Activated T-helper 9 cell treated with anti-CD3 and anti-CD28 coated beads, Interleukin-2, amount 50 U/mL, for 16 hours (primary cell): ENCODE data around the gene TRIM40.

ENCODE experiments used
- DNase-seq: peaks from one replicate; pipeline ENCODE4 v3.0.0-alpha.2; 2020; ENCODE audit warnings: low read depth

The TRIM40 gene, protein sequence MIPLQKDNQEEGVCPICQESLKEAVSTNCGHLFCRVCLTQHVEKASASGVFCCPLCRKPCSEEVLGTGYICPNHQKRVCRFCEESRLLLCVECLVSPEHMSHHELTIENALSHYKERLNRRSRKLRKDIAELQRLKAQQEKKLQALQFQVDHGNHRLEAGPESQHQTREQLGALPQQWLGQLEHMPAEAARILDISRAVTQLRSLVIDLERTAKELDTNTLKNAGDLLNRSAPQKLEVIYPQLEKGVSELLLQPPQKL

DNA sequence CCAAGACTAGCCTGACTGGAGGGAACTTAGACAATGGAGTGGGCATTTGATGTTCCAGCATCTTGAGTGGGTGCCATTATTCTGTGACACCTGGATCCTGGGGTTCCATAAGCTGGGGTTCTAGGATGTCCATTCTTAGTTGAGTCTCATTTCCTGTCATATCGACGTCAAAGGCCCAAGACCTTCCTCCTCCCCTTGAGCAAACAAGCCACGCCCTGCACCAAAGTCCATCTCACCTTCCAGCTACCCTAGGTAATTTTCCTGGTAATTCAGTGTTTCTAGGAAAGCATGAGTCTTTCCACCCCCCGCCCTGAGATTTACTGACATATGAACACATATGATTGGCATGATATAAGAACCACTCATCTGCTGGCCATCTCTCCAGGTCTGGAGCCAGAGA lies at the start of gene TRIM40:
TSS of gene TRIM40 (plus strand) at position 384 of the 400 bp plus-strand sequence. CDS start 897 bp downstream, outside the sequence.
- DNase-seq, result no peak

DNA sequence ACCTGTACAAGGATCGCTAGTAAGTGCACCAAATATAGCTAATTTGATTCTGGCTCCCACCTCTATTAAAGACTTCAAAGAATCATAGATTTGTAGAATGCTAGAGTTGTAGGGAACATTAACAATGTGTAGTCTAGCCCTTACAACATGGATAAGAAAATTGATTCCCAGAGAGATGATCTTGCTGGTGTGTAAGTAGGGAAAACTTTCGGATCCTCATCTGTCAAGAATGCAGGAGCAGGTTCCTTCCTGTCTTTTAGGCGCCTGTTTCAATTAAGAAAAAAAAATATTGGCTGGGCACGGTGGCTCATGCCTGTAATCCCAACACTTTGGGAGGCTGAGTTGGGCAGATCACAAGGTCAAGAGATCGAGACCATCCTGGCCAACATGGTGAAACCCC lies 48.1 kb upstream of the TRIM40 start:
- DNase-seq, result no peak

DNA sequence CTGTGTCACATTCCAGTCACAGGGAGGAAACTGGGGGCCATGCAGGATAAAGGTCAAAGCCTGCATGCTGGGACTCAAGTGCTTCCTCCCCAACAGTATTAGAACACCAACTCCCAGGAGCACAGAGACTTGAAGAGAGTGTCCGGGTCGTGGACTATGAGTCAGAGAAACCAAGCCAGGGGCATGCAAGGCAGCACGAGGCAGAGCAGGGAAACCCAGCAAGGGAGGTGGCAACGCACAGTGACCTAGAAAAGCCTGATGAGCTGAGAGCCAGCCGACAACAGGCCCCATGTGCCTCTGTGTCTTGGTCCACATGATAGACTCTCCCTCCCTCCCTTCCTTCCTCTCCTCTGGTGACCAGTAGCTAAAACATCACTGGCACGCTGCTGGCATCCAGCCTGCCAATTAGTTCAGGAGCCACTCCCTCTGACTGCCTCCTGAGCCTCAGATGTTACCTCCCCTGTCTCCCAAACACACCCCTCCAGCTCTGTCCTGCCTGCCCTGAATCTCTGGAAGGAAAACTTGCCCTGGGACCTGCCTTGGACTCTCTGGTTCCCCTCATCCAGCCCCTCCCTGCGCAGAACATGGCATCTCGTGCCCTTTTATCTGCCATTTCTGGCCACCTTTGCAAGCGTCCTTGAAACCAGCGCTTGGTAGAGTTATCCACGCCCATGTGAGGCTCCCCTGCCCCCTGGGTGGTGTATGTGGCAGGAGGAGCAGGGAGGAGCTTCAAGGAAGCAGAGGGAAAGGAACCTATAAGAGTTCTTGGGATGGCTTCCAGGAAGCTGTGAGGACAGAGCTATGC lies 44.2 kb upstream of the TRIM40 start:
- no peak for DNase-seq

DNA sequence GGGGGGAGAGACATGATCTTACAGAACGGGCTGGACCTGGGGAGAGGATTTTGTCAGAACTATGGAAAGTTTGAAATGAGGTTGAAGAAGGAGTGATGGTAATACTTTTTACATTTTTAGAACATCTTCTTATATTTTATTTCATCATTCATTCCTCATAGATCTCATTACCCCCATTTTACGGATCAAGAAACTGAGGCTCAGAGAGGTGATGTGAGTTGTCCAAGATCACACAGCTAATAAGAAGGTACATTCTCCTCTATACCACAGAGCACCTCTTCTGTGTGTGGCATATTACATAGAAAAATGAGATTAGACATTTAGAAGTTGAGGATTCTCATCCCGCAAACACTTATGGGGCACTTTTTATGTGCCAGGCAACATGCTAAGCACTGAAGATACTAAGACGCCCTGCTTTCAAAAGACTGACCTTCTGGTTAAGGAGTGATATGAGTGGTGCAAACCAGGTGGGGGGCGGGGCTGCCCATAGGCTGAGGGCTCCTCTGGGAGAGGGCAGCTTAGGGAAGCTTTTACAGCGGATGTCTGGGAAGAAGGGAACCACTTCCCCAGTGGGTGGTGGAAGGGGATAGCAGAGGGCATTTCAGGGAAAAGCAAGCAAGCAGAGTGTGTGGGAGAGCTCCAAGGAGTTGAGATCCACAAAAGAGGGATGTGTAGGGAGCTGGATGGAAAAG lies 42.9 kb upstream of the TRIM40 start:
- DNase-seq, result no peak

DNA sequence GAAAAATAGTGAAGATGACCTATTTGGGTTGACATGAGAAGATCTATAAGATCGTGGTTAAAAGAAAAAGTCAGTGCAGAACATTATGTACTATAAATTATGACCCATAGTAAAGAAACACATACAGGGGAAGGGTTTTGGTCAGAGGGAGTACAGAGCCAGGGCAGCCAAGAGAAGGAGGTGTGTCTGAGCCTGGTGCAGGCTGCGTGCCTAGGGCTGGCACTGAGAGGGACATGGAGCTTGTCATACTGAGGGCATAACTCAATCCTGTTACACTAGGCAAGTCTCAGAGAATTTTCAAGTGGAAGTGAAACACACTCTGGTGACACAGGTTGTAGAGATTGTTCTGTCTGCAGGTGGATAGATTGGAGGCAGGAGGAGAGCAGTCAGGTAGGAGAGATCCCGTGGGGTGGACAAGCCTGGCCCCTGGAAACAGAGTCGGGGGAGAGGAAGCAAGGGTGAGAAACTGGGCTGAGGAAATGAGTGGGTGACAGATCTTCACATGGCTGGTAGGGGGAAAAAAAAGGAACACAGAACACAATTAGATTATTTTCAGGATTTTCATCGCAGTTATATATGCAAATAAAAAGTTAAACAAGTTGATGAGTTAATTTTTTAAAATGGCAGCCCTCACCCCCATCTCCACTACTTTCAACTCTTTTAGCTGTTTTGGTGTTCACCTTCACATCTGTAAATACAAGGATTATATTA lies 41.8 kb upstream of the TRIM40 start:
- no peak for DNase-seq

DNA sequence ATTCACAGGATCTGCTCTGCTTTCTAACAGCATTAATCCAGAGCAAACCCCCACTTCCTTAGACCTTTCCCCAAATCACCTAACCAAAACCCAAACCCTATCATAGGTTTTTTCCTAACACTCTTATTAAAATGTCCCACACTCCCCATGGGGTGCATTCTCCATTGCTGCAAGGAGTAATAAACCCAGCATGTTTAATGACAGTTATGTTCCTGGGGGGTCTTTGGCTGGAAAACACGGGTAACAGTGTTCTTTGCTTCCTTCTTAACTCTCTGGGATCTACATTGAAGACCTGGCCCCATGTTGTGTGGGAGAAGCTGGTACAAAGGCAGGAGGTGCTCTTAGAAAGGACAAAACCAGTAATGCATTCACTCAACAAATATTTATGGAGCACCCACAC lies 39.1 kb upstream of the TRIM40 start:
- DNase-seq, result no peak

DNA sequence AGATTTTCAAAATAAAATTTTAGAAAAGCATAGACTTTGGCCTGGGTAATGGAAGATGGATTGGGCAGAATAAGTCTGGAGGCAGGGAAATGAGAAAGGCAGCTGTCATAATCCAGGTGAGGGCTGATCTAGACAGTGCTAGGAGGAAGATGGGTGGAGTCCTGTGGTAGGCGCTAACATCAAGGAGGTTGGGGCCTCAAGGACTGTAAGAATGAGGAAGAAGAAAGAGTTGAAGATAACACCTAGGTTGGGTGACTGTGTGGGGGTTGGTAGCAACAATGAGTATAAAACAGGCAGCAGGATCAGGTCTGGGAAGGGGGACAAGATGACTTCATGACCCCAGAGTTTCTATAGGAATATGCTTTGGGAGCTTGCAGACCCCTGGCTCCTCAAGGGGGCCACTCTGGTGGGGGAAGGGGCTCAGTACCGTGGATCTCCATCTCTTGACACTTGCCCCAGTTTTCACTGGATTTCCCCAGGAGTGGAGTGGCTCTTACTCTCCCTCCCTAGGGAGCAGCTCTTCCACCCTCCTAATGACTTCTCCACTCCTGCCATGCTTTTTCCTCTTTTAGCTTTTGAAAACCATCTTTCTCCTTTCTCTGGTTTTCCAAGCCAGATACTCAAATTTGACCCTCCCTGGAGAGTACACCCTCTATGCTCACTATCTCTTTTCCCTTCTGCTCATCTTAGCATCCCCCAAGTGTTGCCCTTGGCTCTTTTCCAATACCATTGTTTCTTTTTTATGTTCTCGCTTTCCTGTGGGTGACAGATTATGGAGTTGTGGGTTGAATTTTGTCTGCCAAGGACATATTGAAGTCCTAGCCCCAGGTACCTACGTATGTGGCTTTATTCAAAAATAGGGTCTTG lies 37.8 kb upstream of the TRIM40 start:
- no peak for DNase-seq

DNA sequence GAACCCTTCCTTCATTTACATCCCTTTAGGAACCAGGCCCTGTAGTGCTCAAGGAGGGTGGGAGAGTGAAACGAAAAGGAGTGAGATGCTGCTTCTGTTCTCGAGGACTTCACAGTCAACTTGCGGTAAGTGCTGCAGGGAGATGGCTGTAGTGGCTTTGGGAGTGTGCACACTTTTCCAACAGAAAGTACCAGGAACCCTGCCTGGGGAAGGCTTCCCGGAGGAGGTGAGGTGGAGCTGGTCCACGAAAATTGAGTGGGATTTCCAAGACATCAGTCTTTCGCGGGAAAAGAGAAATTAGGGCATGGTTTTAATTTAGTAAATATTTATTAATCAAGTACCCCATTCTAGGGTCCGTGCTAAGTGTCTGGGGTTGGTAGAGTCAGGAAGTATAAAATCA lies 35.8 kb upstream of the TRIM40 start:
- no peak for DNase-seq

DNA sequence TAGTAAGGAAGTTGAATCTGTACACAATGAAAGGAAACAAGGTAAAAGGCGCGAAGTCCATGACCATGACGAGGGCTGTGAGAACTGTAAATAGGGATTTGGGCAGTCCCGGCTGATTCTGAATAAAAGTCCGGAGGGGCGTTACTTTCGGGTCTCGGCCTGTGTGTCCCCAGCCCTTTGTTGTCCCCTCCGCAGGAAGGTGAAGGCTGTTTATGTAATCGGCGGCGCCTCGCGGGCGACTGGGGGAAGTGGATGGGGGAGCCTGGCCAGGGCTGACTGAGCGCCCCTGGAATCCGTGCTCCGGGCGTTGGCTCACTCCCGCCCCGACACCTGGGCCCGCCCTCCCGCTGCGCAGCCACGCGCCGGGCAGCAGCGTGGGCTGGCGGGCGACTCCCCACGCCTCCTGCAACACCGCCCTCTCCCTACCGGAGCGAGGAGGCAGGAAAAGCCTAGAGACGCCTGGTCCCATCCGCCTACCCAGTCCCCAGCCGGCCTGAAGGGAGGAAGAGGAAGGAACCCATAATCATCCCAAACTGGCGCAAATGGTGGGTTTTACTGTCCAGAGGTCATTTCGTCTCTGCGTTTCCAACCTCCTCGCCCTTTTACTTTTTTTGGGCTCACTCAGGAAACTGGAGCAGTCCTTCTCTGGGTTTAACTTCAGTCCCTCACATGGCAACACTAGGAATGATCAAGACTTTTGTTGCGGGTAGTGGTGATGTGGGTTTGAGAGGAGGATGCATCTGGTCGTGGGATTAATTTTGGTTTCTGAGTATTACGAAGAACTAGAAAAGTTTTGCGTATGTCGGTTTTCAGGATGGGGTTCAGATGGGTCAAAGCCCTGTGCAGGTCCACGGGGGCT lies 35.1 kb upstream of the TRIM40 start:
- DNase-seq, result peak; percentile 9

DNA sequence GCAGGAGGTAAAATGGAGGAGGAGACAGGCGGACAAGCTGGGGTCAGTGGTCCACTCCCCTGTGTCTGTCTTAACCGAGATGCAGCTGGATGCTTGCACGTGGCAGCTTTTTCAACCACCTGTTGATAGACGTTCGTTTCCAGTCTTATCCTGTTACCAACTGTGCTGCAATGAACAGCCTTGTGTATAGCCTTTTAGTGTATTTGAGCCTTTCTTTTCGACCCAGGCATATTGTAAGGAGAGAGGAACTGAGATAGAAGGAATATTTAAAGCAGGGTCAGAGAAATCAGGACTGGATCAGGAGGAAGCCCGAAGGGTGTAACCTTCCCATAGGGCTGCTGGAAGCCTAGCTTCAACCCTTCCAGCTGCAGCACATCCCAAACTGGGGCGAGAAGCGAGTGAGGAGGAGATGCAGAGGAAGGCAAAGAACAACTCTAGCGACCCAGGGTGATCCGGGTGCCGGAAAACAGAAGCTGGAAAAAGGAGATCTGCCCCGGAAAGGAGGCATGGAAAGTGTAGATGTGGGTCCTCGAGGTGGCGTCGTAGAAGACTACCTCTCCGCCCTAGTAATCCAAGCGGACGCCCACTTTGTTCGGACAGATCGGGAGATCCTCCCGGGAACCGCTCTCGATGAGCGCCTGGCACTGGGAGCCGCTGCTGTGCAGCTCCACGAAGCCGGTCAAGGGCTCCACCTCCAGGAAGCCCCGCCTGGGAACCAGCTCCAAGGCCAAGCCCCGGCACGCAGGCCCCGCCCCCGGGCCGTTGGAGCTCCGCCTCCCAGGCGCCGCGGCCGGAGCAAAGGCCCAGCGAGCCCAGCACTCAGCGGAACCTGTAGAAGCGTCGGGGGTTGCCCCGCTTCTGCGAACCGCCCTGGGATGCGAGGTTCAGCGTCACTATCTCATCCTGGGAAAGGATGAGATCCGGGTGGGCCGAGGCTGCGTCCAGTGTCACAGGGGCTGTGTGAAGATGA lies 34.2 kb upstream of the TRIM40 start:
- DNase-seq, result peak; percentile 56

DNA sequence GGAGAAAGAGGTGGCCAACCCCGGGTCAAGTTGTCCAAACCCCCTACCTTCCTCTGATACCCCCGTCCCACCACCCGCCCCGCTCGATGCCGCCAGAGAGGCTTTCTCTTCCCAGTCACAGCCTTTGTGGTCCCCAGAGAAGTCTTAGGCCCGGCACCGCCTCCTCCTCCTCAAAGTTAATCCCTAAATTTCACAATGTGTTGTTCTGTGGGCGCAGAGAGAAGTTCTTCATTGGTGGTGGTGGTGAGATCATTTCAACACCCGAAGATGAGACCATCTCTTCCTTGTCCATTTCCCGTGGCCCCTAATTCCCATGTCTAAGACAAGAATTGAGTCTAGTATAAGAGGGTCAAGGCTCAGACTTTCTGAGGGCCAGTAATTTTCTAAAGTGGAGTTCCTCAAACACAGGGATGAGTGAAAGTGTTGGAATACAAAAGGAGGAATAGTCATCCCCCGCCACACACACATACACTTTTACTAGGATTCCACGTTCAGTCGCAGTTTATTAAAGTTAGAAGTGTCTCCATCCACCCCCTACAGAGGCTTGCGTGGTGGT lies 33.4 kb upstream of the TRIM40 start:
- DNase-seq, result no peak

DNA sequence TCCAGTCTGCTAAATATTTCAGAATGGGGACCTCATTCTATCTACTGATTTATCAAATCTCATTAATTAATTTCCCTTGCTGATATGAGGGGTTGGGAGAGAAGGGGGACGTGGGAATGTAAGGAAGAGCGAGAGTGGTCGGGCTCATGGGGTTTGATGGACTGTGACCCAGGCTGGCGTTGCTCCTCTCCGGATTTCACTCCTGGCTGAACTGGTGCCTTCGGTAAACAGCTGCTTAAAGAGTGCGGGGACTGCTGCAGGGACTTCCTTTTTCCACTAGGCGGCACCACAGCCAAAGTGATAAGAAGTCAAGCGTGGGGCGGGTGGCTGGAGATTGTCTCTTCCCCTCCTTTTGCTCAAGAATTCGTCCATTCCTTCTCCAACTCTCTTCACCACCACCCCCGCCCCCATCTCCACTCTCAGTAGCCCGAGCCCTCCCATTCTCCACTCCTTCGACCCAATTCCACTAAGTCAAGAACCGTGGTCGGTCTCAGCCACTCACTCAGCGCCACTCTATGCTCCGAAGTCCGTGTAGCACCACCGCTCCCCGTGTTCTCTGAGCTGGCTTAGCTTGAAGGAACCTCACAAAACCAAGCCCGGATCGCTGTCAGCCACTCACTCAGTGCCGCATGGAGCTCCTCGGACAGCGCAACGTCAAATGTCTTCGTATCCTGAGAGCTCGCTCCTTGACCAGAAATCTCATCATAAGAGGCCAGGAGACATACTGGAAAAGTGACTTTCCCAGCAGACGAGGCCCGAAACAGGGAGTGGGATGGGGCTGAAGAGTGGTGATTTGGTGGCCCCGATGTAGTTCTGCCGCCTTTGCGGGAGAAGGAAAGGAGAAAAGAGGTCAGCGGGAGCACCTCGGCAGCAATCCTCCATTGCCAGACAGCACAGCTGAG lies 32.7 kb upstream of the TRIM40 start:
- peak; percentile 71 for DNase-seq

DNA sequence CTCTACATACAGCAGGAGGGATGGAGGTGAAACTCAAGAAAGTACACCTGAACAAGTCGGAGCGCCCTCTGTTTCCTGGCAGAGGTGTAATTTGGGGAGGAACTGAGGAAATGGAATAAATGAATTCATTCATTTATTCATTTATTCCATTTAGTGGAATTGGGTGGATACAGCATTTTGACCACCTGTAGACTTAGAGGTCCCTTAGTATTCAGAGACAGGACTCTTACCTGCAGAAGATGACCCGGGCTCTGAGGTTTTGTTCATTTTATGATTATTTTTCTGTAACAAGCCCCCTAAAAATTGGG lies 32.1 kb upstream of the TRIM40 start:
- no peak for DNase-seq

DNA sequence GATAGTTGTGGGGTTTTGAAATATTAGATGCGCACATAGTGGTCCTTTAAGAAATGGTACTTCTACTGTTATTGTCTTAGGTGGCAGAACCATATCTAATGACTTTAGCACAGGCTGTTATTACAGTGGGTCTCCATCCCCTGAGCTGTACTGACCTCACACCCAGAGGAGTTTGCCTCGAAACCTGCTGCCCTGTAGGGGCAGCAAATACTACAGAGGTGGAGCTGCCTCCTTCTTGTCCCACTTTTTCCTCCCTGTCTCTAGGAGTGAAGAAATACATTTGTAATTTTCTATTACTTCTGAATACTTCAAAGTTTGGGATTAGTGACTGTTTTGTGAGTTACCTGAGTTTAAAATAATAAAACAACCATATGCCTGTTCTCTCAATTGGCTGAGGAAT lies 31.3 kb upstream of the TRIM40 start:
- no peak for DNase-seq

DNA sequence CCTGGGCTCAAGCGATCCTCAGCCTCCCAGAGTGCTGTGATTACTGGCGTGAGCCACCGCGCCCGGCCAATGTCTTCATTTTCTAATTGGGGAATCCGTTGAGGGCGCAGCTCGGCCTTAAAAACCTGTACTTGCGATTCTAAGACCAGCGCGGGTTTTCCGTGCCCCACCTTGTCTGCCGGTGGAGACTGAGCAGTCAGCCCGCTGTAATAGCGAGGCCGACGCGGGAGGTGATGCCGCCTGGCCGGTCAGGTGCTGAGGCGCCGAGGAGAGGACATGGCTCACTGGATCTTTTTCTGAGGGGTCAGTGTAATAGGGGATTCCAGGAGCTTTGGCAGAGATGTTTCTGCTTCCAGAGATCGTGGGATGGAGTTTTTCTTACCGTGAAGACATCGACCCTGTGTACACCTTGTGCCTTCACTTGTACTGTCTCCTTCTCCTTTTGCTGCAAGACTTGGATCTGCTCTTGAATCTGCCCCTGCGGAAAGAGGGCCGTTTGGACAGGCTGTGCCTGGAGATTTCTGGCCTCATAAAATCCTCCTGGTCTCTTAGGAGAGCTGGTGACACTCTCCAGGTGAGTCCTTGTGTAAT lies 24.6 kb upstream of the TRIM40 start:
- no peak for DNase-seq

DNA sequence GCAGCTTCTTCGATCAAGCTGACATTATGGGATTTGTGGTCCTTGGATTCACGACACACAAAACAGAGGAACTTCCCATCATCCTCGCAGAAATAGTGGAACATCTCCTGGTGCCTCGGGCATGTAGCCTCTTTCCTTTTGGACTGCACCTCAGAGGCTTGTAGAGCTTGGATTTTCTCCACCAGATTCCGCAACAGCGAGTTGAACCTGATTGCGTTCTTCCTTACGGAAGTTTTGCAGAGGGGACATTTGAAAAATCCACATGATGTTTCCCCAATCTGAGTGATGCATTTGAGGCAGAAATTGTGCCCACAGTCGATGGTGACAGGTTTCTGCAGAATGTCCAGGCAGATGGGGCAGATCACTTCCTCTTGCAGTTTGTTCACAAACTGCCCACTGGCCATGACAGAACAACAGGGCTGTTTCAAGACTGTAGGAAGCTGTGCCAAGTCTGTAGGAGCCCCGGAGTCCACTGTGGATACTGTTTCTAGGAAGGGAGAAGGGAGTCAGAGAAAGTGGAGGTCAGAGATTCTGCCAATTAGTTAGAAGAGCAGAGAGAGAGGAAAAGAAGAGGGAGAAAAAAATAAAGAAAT lies 23.4 kb upstream of the TRIM40 start:
- DNase-seq, result no peak
